ENCODE results near the gene KLRB1.
"Not testable (repeated sequence)": the region's sequence is repeated elsewhere in the genome, so short reads cannot be mapped to it uniquely, and the experiment has no call there.

Gene KLRB1

DNA sequence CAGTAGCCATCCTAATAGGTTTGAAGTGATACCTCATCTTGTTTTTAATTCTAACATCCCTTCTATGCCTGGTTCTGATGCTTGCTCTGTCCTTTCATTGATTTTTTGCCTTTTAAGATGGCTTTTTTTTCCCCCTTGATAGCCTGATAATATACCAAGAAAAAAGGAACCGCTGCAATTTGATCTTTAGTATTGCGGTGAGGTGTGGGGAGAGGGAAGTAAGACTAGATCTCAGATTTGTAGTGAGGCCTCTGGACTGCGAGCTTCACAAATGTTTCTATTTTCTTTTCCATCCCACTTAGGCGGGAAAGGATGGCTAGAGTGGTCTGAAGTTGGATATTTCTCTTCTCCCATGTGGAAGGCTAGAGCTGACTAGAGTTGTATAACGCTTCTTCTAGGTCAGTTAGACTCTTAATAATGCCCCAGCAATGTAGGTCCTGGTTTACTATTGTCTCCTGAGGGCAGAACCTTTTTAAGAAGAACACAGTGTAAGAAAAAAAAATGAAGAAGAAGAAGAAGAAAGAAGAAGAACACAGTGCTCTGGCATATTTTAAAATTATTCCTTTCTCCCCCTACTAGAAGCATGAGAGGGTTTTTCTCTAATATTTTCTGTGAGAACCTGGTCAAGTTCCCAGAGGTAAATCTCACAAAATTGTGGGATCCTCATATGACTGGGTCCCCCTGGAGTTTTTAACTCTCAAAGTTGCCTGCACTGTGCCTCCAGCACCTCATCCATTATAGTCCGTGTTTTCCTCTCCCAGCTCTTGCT is 11.9 kb upstream of the KLRB1 start:
- TF ChIP-seq, protein P1, sequence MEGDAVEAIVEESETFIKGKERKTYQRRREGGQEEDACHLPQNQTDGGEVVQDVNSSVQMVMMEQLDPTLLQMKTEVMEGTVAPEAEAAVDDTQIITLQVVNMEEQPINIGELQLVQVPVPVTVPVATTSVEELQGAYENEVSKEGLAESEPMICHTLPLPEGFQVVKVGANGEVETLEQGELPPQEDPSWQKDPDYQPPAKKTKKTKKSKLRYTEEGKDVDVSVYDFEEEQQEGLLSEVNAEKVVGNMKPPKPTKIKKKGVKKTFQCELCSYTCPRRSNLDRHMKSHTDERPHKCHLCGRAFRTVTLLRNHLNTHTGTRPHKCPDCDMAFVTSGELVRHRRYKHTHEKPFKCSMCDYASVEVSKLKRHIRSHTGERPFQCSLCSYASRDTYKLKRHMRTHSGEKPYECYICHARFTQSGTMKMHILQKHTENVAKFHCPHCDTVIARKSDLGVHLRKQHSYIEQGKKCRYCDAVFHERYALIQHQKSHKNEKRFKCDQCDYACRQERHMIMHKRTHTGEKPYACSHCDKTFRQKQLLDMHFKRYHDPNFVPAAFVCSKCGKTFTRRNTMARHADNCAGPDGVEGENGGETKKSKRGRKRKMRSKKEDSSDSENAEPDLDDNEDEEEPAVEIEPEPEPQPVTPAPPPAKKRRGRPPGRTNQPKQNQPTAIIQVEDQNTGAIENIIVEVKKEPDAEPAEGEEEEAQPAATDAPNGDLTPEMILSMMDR (IDR thresholded peaks at IDR 0.05; ENCODE audit: insufficient read depth, low read depth, low read length, missing control alignments) = no peak
- H3K4me3 ChIP-seq (ENCODE audit: low read length) = no peak overlapping the region
- no peak for DNase-seq (ENCODE audit: low read depth)

DNA sequence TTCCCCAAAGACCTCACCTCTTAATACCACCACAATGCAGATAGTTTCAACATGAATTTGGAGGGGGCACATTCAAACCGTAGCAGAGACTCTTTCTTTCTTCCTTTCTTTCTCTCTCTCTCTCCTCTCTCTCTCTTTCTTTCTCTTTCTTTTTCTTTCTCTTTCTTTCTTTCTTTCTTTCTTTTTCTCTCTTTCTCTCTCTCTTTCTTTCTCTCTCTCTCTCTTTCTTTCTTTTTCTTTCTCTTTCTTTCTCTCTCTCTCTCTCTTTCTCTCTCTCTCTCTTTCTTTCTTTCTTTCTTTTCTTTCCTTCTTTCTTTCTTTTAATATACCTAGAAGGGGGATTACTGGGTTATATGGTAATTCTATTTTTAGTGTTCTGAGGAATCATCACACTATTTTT is 11.2 kb upstream of the KLRB1 start:
- DNase-seq (ENCODE audit: low read depth) = not testable (repeated sequence)

DNA sequence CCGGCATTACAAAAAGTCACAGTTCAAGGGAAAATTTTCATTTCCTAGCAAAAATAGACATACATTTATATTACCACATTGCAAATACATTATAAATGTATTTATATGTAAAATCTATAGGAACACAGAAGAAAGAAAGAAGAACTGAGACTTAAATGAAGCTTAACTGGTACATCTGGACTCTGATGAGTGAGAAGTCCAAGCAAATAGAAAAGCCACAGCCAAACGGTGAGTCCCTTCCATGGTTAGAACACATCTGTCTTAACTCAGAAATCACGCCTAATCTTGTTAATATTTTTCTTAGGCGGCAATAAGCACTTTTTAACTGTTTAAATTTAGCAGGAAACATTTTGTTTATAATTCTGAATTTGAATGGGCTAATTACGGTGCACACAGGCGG is 9.4 kb upstream of the KLRB1 start:
- H3K4me3 ChIP-seq (ENCODE audit: low read length) = no peak overlapping the region
- DNase-seq (ENCODE audit: low read depth) = no peak
- TF ChIP-seq, protein P1 (IDR thresholded peaks at IDR 0.05; ENCODE audit: insufficient read depth, low read depth, low read length, missing control alignments) = no peak

More for the DNA sequence above, 11.2 kb upstream of the KLRB1 start:
- H3K4me3 ChIP-seq (ENCODE audit: low read length) = not testable (repeated sequence)

DNA sequence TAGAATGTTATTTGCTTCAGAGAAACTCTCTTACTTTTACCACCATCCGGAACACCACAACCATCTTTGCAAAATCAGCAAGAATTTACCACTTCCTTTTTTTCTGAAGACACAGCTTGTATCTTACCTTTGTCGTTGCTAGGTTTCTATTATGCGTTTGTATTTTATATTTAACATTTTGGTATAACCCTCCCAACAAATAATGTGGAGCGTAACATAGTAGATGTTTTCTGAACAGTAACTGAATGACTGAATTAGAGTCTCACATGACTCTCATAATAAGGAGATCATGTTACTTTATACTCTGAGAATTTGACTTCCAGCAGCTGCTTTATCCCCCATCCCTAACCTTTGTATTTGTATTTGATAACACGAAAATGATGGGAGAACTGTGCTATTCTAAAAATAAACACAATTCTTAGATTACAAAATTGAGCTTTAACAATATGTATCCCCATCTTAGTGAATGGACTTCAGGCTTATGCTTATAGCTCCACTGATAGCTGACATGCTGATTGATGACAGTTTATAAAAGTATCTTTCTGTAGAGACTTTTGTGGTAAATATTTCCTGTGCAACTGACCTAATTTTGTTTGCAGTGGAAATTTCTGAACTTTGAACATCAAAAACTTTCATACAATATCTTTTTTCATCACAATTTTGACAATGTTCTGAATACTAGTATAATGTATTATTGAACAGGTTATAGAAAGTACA is 7.9 kb upstream of the KLRB1 start:
- no peak for DNase-seq (ENCODE audit: low read depth)
- H3K4me3 ChIP-seq (ENCODE audit: low read length) = no peak overlapping the region
- TF ChIP-seq, protein P1 (IDR thresholded peaks at IDR 0.05; ENCODE audit: insufficient read depth, low read depth, low read length, missing control alignments) = no peak

DNA sequence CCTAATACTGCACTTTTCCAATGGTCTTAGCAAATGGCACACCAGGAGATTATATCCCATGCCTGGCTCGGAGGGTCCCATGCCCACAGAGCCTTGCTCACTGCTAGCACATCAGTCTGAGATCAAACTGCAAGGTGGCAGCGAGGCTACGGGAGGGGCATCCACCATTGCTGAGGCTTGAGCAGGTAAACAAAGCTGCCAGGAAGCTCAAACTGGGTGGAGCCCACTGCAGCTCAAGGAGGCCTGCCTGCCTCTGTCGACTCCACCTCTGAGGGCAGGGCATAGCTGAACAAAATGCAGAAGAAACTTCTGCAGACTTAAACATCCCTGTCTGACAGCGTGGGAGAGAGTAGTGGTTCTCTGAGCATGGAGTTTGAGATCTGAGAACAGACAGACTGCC is 2.9 kb upstream of the KLRB1 start:
- not testable (repeated sequence) for DNase-seq (ENCODE audit: low read depth); H3K4me3 ChIP-seq (ENCODE audit: low read length)

DNA sequence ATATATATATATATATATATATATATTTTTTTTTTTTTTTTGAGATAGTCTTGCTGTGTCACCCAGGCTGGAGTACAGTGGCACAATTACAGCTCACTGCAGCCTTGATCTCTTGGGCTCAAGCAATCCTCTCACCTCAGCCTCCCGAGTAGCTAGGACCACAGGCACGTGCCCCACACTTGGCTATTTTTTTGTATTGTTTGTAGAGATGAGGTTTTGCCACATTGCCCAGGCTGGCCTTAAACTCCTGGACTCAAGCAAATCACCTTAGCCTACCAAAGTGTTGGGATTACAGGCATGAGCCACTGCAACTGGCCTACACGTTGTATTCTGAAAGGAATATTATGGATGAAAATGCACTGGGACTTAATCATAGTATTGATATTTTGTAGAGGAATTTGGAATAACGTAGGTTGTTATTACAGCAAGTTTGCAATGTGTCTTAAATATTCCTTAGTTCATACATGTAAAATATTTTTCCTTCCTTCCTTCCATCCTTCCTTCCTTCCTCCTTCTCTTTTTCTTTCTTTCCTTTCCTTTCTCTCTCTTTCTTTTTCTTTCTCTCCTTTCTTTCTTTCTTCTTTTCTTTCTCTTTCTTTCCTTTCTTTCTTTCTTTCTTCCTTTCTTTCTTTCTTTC is 862 bp downstream of the KLRB1 start:
- no peak overlapping the region for H3K4me3 ChIP-seq (ENCODE audit: low read length)
- TF ChIP-seq, protein P1 (IDR thresholded peaks at IDR 0.05; ENCODE audit: insufficient read depth, low read depth, low read length, missing control alignments) = no peak
- no peak for DNase-seq (ENCODE audit: low read depth)

DNA sequence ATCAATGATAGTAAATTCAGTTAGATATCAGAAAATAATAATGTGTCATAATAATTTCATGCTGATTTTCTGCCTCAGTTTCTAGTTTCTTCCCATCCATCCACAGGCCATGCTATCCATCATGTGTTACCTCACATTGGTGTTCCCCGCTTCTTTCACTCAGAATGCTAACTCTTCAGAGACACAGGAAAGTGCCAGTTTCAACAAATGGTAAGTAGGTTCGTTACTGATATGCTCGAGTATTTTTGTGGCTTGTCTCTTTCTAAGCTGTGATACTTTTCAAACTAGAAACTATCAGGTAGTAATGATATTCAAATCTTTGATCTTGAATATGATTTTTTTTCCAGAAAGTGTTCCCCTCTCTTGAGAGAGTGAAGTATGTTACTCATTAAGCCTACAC is 1.5 kb downstream of the KLRB1 start:
- H3K4me3 ChIP-seq (ENCODE audit: low read length) = no peak overlapping the region
- TF ChIP-seq, protein P1 (IDR thresholded peaks at IDR 0.05; ENCODE audit: insufficient read depth, low read depth, low read length, missing control alignments) = no peak
- no peak for DNase-seq (ENCODE audit: low read depth)

All from epithelial cell of esophagus (primary cell).